GOT3 (cell line): ENCODE results near the gene CDHR4.
"Not testable (repeated sequence)": the region's sequence is repeated elsewhere in the genome, so short reads cannot be mapped to it uniquely, and the experiment has no call there.

Source experiments
- DNase-seq: peaks from one replicate; lab custom pipeline; 2025; ENCODE audit warnings: mixed read lengths; lab: John Stamatoyannopoulos, UW

Gene CDHR4, protein sequence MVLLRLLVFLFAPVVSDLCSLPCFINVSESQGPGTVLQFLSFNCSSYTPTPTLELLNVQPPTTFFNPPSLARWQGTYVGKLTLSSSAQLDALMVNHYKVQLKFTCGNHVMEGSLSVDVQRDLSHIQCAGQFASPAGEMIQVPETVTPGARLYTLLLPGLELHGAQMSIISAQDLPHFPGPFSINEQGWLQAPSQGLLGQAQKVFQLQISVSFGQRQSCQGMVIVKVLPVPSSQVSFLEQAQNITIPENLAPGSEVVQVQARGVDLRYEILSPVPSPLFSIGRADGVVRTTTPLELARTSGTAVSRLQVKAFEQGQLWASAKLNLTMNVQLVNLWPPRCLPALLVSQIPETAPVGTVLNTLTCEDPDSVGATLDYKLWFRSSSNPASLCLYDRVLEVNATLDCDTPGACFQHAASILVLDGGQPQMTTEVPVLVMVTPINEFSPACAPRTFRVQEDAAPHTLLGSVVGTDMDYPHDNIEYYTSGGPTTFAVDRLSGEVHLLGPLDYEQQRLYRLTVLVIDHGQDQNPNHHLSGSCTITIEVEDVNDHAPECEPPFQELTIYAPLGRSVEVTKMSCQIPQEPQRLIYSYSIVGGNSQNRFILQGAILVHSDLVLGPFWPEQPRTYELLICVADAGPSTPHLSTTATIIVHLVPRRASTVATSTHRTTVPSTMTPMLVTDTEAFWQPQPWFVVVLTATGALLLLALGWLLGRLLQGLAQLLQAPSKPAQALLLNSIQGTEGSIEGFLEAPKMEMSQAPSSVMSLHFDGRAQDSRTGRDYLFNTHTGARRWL

DNA sequence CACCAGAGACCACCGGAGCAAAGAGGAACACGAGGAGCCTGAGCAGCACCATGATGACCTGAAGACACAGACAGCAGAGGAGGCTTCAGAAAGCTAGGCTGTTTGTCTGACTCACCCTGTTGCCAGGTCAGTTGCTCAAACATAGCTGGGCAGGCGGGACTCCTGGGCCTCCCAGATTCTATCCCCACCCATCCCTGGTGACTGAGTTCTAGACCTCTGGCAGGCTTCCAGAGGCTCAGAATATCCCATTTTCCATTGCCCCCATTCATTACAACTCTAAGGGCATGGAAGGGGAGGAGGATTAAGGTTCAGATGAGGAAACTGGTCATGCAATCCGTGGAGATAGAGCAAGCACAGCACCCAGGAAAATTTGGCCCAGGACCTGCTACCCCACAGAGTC, at the start of gene CDHR4:
TSS of gene CDHR4 (minus strand) at position 113 of the 400 bp plus-strand sequence. CDS start at position 52, 61 bp downstream.
- DNase-seq: peak; percentile 50

GRCh38 chr3:49845694-49846093, 46.0 kb upstream of the CDHR4 start:
- no peak for DNase-seq

GRCh38 chr3:49844464-49845183, 45.0 kb upstream of the CDHR4 start:
- DNase-seq: no peak

- DNase-seq: no peak
These were observed 43.3 kb upstream of the CDHR4 start for GRCh38 chr3:49842843-49843517.

- DNase-seq: no peak
These were observed 42.1 kb upstream of the CDHR4 start for GRCh38 chr3:49841806-49842205.

DNA sequence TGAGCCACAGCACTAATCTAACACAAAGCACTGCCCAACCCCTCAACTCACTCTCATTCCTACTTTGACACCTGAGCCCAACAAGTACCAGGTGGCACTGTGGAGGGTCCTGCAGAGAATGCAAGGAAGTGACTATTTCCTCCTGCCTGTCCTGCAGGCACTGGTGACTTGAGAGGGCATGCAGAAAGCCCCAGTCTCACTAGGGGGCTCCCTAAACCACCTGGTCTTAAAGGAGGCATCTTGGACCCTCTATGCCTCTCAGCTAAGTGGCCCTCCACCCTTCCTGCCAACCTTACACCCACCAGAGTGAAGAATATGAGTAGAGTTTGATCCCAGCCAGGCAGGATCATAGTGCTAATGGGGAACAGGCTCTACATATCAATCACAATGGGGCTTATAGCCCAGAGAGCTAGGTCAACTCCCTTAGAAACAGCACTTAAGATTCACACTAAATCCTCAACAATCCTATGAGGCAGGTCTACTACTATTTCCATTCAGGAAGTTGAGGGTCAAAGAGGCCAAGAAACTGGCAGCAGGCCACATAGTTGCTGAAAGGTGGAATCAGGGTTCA, 41.5 kb upstream of the CDHR4 start:
- no peak for DNase-seq

DNA sequence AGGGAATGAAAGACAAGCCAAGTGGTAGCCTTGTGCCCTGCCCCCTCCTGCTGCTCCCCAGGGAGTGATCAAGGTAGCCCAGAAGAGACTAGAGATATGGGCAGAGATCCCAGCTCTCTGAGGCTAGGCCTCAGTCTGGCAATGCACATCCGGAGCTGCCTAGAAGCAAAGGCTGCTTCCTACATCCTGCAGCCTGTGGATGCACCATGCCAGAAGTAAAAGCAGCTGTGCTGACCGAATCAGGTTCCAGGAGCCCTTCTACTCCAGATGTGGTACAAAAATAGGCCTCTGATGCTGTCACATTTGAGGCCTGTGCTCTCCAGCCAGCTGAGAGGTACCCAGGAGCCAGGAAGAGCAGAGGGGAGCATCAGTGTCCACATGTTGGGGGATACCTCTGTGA, 40.7 kb upstream of the CDHR4 start:
- no peak for DNase-seq

DNA sequence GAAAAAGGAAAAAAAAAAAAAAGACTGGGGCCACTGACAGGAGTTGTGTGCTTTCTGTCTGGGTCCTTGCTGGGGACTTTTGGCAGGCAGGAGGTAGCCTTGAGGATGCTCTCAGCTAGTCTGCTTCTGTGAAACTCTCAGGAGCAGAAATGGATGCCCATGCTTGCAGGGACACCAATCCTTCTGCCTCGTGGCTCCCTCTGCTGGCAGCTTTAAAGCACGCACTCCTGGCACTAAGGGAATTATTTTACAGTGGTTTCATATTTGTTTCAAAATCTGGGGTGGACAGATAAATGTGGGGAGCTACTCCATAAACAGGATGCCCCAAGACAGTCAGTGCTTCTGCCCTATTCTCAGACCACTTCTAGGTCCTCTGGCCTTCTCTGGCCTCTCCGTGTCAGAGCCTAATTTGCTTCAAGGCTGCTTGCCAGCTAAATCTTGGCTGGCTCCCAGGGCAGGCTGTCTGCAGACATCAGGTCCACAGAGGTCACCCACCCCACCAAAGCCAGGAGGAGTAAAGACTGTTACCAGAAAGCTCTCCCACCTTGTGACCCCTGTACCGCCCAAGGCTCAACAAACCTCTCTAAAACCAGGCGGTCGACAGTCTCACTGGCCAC, 39.6 kb upstream of the CDHR4 start:
- DNase-seq: peak; percentile 14

- no peak for DNase-seq
These were observed 31.7 kb upstream of the CDHR4 start for GRCh38 chr3:49831341-49831740.

DNA sequence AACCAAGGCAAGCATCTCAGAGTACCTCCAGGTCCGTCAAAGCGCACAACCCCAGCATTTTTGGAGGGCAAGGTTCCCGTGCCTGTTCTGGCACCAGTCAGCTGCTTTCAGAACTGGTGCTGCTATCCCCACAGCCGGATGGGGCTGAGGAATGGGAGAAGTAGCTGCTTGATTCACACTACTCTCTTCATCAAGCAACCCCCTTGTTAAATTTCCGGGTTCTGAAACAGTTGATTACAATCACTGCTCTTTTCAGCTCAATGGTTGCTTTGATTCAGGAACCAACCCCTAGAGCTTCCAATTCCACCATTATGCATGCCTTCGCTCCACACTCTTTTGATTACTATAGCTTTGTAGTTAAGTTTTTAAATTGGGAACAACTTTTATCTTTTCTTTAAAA, 26.3 kb upstream of the CDHR4 start:
- DNase-seq: no peak

- not testable (repeated sequence) for DNase-seq
These were observed 23.5 kb upstream of the CDHR4 start for GRCh38 chr3:49823131-49823530.

DNA sequence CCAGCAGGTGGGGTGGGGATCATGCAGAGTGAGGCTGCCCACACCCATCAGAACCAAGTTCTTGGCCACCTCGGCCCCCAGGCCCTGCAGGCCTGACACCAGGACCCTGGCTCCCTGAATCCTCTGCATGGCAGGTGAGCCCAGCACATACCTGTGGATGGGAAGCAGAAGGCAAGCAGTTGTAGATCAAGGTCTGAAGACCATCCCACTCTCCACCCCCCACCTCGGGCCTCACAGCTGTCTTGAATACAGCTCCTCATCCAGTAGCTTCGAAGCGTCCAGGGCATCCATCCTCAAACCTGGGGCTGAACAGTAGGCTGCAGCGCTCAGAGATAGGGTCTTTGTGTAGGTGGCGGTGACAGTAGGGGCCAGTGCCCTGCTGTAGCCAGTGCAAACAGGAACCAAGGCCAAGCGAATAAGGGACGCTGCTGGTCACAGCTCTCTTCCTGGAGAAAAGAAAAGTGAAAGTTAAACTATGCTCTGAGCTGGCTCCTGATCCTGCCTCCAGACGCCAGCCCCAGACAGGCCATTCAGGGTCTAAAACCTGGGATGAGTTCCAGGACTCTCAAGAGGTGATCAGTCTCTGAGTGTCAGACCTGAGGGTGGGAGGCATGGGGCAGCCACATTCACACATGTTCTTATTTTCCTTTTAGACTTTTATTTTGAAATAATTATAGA, 14.0 kb upstream of the CDHR4 start, which contains the start of gene UBA7:
TSS of gene UBA7 (minus strand) at position 457 of the 678 bp plus-strand sequence. CDS start at position 291, 166 bp downstream.
- DNase-seq: no peak

GRCh38 chr3:49812916-49813496, 13.3 kb upstream of the CDHR4 start:
- no peak for DNase-seq

DNA sequence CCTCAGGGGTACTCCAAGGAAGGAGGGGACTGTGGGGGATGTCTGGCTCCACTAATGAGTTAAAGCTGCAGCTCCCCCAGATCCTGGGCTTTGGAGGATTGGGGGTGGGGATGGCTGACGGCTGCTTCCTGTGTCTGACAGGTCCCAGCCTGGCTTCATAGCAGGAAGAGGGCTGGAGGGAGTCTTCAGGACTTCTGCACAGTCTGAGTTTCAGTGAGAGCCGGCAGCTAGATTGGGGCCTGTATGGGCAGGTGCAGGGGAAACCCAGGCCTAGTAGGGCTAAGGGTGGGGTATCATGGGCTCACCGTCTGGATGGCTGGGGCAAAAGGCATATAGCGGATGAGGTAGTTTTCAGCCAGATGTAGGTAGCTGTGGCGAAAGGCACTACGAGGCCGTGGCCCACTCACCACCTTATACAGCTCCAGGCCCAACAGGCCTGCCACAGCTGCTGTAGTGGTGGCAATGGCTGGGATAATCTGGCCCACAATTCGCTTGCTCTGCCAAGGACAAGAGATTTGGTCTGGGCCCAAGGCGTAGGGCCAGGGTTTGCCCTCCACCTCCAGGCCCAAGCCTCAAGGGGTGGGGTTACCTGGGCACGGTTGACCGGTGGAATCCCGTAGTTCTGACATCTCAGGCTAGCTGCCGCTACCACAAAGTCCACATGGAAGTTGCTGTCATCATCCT, 7.9 kb upstream of the CDHR4 start:
- DNase-seq: no peak

- no peak for DNase-seq
These were observed 7.2 kb upstream of the CDHR4 start for GRCh38 chr3:49806850-49807249.

- no peak for DNase-seq
These were observed 6.4 kb upstream of the CDHR4 start for GRCh38 chr3:49805897-49806701.

- DNase-seq: no peak
These were observed 5.7 kb upstream of the CDHR4 start for GRCh38 chr3:49805367-49805782.
